ENCODE results near the gene UGT1A5.

The UGT1A5 gene

GRCh38 chr2:233807966-233808935 lies 95.5 kb downstream of the UGT1A5 start:
- no peak for DNase-seq (ENCODE audit: low read depth, low spot score)

- no peak for DNase-seq (ENCODE audit: low read depth, low spot score)
Observed at GRCh38 chr2:233810385-233810784, 97.7 kb downstream of the UGT1A5 start.

- DNase-seq (ENCODE audit: low read depth, low spot score): no peak
Observed at GRCh38 chr2:233811087-233811486, 98.4 kb downstream of the UGT1A5 start.

- no peak for DNase-seq (ENCODE audit: low read depth, low spot score)
Observed at GRCh38 chr2:233811732-233812131, 99.0 kb downstream of the UGT1A5 start.

- DNase-seq (ENCODE audit: low read depth, low spot score): no peak
Observed at GRCh38 chr2:233813236-233814055, 100.7 kb downstream of the UGT1A5 start.

GRCh38 chr2:233814056-233814835 lies 101.5 kb downstream of the UGT1A5 start:
- DNase-seq (ENCODE audit: low read depth, low spot score): no peak

- DNase-seq (ENCODE audit: low read depth, low spot score): no peak
Observed at GRCh38 chr2:233815861-233816260, 103.2 kb downstream of the UGT1A5 start.

GRCh38 chr2:233816334-233816733 lies 103.6 kb downstream of the UGT1A5 start:
- DNase-seq (ENCODE audit: low read depth, low spot score): no peak

GRCh38 chr2:233816771-233817170 lies 104.1 kb downstream of the UGT1A5 start:
- DNase-seq (ENCODE audit: low read depth, low spot score): no peak

- DNase-seq (ENCODE audit: low read depth, low spot score): no peak
Observed at GRCh38 chr2:233817361-233817911, 104.7 kb downstream of the UGT1A5 start.

GRCh38 chr2:233817995-233818638 lies 105.4 kb downstream of the UGT1A5 start:
- no peak for DNase-seq (ENCODE audit: low read depth, low spot score)

GRCh38 chr2:233818639-233819621 lies 106.2 kb downstream of the UGT1A5 start:
- no peak for DNase-seq (ENCODE audit: low read depth, low spot score)

- DNase-seq (ENCODE audit: low read depth, low spot score): no peak
Observed at GRCh38 chr2:233819884-233820773, 107.4 kb downstream of the UGT1A5 start.

- no peak for DNase-seq (ENCODE audit: low read depth, low spot score)
Observed at GRCh38 chr2:233820774-233821105, 108.0 kb downstream of the UGT1A5 start.

GRCh38 chr2:233821196-233821595 lies 108.5 kb downstream of the UGT1A5 start:
- DNase-seq (ENCODE audit: low read depth, low spot score): no peak

- no peak for DNase-seq (ENCODE audit: low read depth, low spot score)
Observed at GRCh38 chr2:233821709-233822100, 109.0 kb downstream of the UGT1A5 start.

GRCh38 chr2:233822101-233822771 lies 109.5 kb downstream of the UGT1A5 start:
- no peak for DNase-seq (ENCODE audit: low read depth, low spot score)

All from activated CD4-positive, CD25-positive, alpha-beta regulatory T cell treated with anti-CD3 and anti-CD28 coated beads, Interleukin-2, amount 50 U/mL, for 16 hours (primary cell).